ENCODE measurements around the gene CLCN3.

DNA sequence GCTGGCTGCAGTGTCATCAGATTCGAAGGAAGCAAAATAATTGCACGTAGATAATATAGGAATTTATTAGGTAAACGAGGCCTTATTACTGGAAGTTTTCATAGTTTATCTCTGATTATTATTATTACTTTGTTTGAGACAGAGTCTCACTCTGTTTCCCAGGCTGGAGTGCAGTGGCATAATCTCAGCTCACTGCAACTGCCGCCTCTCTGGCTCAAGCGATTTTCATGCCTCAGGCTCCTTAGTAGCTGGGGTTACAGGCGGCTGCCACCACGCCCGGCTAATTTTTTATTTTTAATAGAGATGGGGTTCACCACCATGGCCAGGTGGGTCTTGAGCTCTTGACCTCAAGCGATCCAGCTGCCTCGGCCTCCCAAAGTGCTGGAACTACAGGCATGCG is 12.5 kb downstream of the CLCN3 start:
- TF ChIP-seq CTCF (IDR thresholded peaks at IDR 0.05) = no peak
- no peak for TF ChIP-seq POLR2AphosphoS5 (IDR thresholded peaks at IDR 0.05; ENCODE audit: insufficient read depth in 1 of 2, low read depth in 1 of 2)
- no peak for TF ChIP-seq POLR2A (IDR thresholded peaks at IDR 0.05)

Data from vagina (tissue), 2 donors.